ENCODE results near the gene LRRC23. TPM values are rescaled to one million over a fixed set of nuclear protein-coding genes. Genes with fewer than 3 reads are reported as not detected.

LRRC23 gene
- total and polyA plus RNA-seq, 12 donors = 6.9 to 29.0 (median 13.1) TPM

DNA sequence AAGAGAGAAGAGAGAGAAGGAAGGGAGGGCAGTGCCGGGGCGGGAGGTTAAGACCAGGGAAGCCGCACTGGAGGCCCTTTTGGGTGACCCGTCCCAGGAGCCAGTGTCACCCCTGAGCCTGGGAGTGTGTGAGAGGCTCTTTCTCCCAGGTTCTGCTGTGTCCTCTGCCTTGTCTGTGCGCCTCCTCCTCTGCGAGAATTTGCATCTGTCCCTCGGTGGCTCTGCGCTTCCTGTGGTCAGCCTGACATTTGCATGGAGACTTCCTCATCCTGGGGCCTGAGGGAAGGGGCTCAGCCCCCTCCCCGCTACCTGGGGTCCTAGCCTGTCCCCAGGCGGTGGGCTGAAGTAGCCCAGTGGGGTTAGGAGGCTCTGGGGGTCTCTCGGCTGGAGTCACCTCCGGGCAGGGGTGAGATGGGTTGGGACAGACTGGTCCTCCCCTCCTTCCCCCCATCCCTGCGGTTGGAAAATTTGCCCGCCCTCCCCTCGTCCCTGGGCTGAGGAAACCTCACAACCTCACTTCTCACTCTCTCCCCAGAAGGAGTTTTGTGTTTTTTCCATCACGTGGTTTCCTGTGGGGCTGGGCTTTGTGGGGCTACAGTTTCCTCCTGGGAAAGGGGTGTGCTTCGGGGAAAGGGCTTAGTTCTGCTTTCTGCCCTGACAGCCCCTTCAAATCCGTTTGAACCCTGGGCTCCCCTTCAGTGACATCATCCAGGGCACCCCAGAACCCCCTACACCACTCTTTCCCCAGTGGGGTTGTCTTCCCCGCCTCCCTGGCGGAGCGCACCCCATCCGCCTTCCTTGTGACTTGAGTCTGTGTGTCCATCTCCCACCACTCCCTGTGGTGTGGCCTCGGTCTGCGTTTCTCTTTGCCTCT is 49.1 kb downstream of the LRRC23 start:
- 58 to 69% (median 60%) methylated on average over 20 to 24 of the region's 24 CpGs for WGBS, 4 donors
- Histone ChIP-seq H3K9me3 (replicated peaks in 1 of 3) (no peaks in the 10 kb centered on the region), H3K27me3 (no peaks in the 10 kb centered on the region), H3K27ac (peak overlapping the region; percentile 4 to 83 (median 14)), H3K36me3 (replicated peaks in 1 of 2) (no peaks in the 10 kb centered on the region), H3K4me1 (replicated peaks in 1 of 2) (peaks cover 10 to 34% of the 10 kb centered on the region in 2 donors), H3K4me3 (peak overlapping the region in 1 of 4 donors; percentile 33)
- intact Hi-C loops (cut with DNase I) = loop anchor here (10.0 kb wide), 2 partner anchors 79 to 161 kb away; partner anchors contain the start of gene SPSB2 (in 1 of the 2)
- peak; percentile 28 to 33 for TF ChIP-seq POLR2A (IDR thresholded peaks at IDR 0.05)
- TF ChIP-seq, protein P1, sequence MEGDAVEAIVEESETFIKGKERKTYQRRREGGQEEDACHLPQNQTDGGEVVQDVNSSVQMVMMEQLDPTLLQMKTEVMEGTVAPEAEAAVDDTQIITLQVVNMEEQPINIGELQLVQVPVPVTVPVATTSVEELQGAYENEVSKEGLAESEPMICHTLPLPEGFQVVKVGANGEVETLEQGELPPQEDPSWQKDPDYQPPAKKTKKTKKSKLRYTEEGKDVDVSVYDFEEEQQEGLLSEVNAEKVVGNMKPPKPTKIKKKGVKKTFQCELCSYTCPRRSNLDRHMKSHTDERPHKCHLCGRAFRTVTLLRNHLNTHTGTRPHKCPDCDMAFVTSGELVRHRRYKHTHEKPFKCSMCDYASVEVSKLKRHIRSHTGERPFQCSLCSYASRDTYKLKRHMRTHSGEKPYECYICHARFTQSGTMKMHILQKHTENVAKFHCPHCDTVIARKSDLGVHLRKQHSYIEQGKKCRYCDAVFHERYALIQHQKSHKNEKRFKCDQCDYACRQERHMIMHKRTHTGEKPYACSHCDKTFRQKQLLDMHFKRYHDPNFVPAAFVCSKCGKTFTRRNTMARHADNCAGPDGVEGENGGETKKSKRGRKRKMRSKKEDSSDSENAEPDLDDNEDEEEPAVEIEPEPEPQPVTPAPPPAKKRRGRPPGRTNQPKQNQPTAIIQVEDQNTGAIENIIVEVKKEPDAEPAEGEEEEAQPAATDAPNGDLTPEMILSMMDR (IDR thresholded peaks at IDR 0.05) = no peak
- peak in 5 of 7 donors; percentile 43 to 66 (median 57) for DNase-seq

DNA sequence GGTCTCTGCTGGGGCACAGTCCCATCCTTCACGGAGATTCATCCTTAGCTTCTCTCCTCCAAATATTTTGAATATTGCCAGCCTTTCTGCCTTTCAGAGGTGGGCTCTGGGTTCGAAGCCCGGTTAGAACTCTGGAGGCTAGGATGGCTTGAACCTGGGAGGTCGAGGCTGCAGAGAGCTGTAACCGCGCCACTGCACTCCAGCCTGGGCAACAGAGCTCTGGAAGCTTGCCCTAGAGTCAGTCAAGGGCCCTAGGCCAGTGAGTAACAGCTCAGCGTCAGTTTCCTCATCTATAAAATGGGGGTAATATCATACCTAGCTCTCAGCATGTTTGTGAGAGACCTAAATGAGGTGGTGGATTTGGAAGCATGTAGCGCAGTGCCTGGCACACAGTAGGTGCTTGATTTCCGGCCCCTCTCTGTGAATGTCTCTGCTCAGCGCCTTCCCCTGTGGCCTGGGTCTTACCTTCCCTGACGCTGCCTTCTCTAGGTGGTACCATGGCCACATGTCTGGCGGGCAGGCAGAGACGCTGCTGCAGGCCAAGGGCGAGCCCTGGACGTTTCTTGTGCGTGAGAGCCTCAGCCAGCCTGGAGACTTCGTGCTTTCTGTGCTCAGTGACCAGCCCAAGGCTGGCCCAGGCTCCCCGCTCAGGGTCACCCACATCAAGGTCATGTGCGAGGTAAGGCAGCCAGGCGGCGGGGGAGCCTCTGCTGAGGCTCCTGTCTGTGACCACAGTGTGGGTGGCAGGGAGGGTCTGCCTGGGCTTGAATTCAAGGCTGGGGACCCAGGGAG is 49.9 kb downstream of the LRRC23 start:
- Histone ChIP-seq H3K27ac (peak overlapping the region in 3 of 5 donors; percentile 28 to 83 (median 52)), H3K27me3 (no peaks in the 10 kb centered on the region), H3K4me3 (no peak overlapping the region), H3K4me1 (replicated peaks in 1 of 2) (peaks cover 10 to 32% of the 10 kb centered on the region in 2 donors), H3K9me3 (replicated peaks in 1 of 3) (no peaks in the 10 kb centered on the region), H3K36me3 (replicated peaks in 1 of 2) (no peaks in the 10 kb centered on the region)
- intact Hi-C loops (cut with DNase I) = loop anchor here (10.0 kb wide), 2 partner anchors 80 to 160 kb away; partner anchors contain the start of gene SPSB2 (in 1 of the 2)
- WGBS, 4 donors = 55 to 63% (median 60%) methylated on average over 16 to 21 of the region's 21 CpGs
- peak; percentile 52 to 81 (median 69) for DNase-seq
- TF ChIP-seq POLR2A (IDR thresholded peaks at IDR 0.05) = no peak
- TF ChIP-seq, protein P1 (IDR thresholded peaks at IDR 0.05) = peak in 1 of 6 experiments; percentile 10

DNA sequence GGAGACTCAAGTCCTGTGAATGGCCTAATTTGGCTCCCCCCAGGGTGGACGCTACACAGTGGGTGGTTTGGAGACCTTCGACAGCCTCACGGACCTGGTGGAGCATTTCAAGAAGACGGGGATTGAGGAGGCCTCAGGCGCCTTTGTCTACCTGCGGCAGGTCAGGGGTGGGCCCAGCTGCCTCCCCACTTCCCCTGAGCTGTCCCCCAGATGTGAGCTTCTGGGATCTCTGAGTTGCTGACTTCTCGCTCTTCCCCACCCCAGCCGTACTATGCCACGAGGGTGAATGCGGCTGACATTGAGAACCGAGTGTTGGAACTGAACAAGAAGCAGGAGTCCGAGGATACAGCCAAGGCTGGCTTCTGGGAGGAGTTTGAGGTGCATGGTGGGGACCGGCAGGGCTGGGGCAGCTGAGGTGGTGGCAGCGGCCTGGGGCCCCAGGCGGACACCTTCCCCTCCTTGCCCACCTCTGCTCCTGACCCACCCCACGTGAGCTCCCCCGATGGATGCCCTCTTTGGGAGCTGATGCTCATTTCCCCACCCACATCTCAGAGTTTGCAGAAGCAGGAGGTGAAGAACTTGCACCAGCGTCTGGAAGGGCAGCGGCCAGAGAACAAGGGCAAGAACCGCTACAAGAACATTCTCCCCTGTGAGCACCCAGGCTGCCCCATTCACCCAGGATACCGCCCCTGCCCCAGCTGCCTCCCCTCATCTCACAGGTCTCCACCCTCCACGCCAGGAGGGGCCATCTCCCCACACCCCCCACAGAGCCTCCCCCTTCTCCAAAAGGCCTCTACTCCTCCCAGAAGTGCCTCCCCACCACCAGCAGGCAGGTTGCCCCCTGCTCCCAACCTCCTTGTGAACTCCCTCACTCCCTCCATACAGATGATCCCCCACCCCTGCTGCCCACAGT is 50.7 kb downstream of the LRRC23 start:
- H3K4me3 ChIP-seq = no peak overlapping the region
- H3K36me3 ChIP-seq (replicated peaks in 1 of 2) = no peaks in the 10 kb centered on the region
- H3K27ac ChIP-seq = peak overlapping the region in 3 of 5 donors; percentile 28 to 83 (median 52)
- TF ChIP-seq, protein P1 (IDR thresholded peaks at IDR 0.05) = no peak
- TF ChIP-seq POLR2A (IDR thresholded peaks at IDR 0.05) = no peak
- no peaks in the 10 kb centered on the region for H3K27me3 ChIP-seq
- H3K9me3 ChIP-seq (replicated peaks in 1 of 3) = no peaks in the 10 kb centered on the region
- H3K4me1 ChIP-seq (replicated peaks in 1 of 2) = peaks cover 10 to 39% of the 10 kb centered on the region in 2 donors
- intact Hi-C loops (cut with DNase I) = loop anchor here (10.0 kb wide), 2 partner anchors 81 to 159 kb away; partner anchors contain the start of gene SPSB2 (in 1 of the 2)
- WGBS, 4 donors = 73 to 85% (median 78%) methylated on average over 14 to 22 of the region's 22 CpGs
- peak in 1 of 7 donors; percentile 4 for DNase-seq

Measured in adrenal gland (tissue), 12 donors.